DMS79 (cell line): ENCODE data around the gene DIP2A.
A peak's percentile ranks its signal among the peaks of the same experiment; 100 is the strongest.

Experiments
- DNase-seq: peaks from one replicate; lab custom pipeline; 2025; lab: John Stamatoyannopoulos, UW

The DIP2A gene, protein sequence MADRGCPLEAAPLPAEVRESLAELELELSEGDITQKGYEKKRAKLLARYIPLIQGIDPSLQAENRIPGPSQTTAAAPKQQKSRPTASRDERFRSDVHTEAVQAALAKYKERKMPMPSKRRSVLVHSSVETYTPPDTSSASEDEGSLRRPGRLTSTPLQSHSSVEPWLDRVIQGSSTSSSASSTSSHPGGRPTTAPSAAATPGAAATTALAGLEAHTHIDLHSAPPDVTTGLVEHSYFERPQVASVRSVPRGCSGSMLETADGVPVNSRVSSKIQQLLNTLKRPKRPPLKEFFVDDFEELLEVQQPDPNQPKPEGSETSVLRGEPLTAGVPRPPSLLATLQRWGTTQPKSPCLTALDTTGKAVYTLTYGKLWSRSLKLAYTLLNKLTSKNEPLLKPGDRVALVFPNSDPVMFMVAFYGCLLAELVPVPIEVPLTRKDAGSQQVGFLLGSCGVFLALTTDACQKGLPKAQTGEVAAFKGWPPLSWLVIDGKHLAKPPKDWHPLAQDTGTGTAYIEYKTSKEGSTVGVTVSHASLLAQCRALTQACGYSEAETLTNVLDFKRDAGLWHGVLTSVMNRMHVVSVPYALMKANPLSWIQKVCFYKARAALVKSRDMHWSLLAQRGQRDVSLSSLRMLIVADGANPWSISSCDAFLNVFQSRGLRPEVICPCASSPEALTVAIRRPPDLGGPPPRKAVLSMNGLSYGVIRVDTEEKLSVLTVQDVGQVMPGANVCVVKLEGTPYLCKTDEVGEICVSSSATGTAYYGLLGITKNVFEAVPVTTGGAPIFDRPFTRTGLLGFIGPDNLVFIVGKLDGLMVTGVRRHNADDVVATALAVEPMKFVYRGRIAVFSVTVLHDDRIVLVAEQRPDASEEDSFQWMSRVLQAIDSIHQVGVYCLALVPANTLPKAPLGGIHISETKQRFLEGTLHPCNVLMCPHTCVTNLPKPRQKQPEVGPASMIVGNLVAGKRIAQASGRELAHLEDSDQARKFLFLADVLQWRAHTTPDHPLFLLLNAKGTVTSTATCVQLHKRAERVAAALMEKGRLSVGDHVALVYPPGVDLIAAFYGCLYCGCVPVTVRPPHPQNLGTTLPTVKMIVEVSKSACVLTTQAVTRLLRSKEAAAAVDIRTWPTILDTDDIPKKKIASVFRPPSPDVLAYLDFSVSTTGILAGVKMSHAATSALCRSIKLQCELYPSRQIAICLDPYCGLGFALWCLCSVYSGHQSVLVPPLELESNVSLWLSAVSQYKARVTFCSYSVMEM (N-terminal part only)

DNA sequence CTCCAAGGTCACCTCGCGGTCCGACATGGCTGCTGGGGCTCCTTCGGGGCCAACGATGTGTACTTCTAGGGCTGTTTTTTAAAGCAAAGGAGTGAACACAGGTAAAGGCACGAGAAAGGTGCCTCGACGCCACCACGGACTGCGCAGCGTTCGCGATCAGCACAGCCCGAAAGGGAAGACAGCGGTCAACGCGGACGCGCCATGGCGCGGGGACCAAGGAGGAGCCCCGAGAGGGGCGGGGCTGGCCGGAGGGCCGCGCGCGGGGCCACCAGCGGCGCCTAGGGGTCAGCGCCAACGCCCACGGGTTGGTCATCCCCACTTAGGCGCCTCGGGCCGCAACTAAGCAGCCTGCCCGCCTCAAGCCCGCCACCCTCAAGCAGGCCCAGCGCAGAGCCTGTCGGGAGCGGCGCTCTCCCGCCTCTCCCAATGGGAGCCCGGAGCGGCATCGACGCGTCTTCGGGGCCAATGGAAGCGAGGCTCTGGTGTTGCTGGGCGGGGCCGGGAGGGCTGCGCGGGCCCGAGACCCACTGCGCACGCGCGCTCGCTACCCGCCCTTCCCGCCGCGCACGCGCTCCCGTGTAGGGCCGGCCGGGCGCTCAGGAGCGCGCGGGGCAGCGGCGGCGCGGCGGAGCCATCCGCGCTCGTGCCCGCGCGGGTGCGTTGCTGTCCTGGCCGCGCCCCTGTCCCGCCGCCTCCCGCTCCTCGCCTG is at the start of gene DIP2A:
Gene DIP2A, plus strand, starts transcription at position 577 of the 709 bp plus-strand sequence. CDS start 241 bp downstream, outside the sequence.
- peak; percentile 87 for DNase-seq

DNA sequence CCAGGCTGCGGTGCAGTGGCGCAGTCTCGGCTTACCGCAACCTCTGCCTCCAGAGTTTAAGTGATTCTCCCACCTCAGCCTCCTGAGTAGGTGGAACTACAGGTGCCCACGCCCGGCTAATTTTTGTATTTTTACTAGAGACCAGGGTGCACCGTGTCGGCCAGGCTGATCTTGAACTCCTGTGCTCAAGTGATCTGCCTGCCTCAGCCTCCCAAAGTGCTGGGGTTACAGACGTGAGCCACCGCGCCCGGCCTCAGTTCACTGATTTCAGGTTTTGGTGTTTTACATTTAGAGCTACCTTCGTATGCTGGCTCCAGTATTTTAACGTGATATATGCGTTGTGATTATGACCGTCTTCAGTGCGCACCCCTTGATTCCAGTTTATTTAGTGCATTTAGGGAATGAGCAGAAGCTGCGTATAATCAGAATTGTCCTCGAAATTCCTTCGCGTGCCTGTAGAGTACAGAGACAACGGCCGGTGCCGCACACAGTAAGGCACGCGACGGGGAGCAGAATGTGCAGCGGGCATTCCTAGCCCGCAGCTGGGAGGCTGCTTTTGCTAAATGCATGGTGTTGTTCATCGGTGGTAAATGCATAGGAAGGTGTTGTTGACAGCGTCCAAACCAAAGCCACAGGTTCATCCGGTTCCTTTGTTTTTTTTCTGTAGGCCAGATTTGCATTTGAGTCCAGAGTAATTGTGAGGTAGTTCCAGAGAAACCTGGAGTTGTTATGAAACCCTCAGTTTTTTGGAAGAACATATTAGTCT is 48.9 kb upstream of the DIP2A start:
- no peak for DNase-seq

DNA sequence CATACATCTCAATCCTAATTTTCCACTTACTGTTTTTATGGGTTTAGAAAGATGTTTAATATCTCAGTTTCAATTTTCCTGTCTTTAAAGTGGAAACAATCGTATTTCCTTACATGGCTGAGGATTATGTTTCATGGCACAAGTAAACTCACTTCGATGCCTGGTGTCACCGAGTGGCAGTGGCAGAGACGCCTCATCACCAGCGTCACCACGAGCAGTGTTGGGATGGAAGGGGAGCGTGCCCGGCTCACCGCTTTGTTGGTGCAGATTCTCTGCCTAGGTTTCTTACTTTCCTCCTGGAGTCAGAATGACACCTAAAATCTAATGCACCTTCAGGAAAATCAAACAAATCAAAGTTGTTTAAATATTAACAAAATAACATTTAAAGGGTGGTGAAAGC is 48.2 kb upstream of the DIP2A start:
- DNase-seq = no peak

DNA sequence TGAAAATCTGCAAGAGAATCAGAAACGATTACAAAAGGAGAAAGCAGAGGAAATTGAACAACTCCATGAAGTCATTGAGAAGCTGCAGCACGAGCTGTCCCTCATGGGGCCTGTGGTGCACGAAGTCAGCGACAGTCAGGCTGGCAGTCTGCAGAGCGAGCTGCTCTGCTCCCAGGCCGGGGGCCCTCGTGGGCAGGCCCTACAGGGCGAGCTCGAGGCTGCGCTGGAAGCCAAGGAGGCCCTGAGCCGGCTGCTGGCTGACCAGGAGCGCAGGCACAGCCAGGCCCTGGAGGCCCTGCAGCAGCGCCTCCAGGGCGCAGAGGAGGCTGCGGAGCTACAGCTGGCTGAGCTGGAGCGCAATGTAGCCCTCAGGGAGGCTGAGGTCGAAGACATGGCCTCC is 47.5 kb upstream of the DIP2A start:
- no peak for DNase-seq

DNA sequence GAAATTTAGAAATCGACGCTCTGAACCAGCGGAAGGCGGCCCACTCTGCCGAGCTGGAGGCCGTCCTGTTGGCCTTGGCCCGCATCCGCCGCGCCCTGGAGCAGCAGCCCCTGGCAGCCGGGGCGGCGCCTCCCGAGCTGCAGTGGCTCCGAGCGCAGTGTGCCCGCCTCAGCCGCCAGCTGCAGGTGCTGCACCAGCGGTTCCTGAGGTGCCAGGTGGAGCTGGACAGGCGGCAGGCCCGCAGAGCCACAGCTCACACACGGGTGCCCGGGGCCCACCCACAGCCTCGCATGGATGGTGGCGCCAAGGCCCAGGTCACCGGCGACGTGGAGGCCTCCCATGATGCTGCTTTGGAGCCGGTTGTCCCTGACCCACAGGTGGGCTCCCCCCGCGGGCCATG is 47.0 kb upstream of the DIP2A start:
- DNase-seq = no peak

DNA sequence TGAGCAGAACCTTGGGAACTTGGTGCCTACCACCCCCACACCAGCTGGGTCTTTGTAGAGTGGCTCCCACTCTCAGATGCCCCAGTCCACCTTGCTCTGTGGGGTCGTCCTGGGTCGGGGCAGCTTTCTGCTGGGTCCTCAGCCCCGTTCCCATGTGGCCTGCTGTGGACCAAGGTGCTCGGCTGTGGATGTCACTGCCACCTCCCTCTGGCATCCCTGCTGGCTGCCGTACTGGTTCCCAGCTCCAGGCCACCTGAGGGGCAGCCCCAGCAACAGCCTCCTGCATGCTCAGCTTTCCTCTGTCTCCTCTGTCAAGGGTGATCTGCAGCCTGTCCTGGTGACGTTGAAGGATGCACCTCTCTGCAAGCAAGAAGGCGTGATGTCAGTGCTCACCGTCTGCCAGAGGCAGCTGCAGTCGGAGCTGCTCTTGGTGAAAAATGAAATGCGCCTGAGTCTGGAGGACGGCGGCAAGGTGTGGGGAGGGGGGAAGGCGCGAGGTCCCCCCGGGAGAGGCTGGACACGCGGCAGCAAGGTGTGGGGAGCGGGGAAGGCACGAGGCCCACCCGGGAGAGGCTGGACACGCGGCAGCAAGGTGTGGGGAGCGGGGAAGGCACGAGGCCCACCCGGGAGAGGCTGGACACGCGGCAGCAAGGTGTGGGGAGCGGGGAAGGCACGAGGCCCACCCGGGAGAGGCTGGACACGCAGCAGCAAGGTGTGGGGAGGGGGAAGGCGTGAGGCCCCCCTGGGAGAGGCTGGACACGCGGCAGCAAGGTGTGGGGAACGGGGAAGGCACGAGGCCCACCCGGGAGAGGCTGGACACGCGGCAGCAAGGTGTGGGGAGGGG is 45.9 kb upstream of the DIP2A start:
- no peak for DNase-seq

DNA sequence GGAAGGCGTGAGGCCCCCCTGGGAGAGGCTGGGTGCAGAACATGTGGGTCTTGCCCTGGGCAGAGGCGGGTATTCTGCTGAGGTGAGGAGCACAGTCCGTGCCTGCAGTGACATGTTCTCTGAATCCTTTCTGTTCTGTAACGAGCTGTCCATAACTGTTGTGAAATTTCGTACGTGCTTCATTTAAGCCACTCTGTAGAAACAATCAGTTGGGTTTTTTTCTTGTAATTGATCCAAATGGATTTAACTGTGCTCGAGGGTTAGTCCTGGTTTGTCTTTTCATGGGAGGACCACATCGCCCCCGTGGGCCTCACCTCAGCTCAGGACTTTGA is 45.4 kb upstream of the DIP2A start:
- no peak for DNase-seq

DNA sequence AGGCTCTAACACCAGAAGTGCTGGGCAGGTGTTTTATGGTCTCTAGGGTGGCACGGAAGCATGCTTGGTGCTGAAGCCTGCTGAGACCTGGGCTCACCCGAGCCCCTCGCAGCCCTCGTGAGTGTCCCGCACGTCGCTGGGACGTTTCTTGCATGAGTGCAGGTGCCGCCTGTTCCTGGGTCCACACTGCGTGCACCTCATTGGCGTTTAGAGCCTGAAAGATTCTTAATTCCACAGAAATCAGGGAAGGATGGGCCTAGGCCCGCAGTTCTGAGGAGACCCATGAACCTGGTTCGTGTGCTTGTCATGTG is 43.8 kb upstream of the DIP2A start:
- no peak for DNase-seq

DNA sequence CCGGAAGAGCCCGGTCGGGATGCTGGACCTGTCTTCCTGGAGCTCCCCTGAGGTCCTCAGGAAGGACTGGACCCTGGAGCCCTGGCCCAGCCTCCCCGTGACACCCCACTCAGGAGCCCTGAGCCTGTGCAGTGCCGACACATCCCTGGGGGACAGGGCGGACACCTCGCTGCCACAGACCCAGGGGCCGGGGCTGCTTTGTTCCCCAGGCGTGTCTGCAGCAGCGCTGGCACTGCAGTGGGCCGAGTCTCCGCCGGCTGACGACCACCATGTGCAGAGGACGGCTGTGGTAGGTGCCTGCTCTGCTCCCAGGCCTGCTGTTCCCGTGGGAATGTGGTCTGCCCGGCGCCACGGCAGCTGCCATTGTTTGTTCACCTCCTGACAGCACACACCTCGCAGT is 42.1 kb upstream of the DIP2A start:
- no peak for DNase-seq

DNA sequence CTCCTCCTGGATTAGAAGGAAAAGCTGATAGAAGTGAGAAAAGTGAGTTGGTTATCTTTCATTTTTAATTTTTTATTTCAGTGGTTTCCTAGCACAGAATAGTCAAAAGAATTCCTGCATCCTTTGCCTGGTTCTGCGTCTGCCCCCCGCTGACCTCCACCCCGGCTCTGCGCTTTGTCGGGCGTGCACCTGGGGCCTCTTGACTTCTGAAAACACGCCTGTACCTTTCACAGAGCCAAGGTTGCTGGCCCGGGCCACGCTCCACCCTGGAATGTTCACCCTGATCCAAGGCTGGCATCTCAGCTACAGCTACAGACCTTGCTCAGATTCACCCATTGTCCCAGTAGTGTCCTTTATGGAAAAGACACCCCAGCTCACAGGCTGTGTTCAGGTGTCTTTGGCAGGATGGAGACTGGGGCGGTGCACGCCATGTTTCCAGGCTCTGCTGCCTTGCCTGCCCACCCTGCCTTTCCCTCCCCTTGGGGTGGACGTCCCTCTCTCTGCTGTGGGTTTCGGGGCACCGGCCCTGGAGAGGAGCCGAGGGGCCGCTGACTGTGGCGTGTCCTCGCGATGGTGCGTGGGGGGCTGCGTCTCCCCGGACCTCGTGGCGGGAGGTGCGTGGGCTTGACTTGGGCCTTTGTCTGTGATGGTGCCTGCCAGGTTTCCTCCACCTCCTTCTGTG is 40.3 kb upstream of the DIP2A start:
- no peak for DNase-seq

DNA sequence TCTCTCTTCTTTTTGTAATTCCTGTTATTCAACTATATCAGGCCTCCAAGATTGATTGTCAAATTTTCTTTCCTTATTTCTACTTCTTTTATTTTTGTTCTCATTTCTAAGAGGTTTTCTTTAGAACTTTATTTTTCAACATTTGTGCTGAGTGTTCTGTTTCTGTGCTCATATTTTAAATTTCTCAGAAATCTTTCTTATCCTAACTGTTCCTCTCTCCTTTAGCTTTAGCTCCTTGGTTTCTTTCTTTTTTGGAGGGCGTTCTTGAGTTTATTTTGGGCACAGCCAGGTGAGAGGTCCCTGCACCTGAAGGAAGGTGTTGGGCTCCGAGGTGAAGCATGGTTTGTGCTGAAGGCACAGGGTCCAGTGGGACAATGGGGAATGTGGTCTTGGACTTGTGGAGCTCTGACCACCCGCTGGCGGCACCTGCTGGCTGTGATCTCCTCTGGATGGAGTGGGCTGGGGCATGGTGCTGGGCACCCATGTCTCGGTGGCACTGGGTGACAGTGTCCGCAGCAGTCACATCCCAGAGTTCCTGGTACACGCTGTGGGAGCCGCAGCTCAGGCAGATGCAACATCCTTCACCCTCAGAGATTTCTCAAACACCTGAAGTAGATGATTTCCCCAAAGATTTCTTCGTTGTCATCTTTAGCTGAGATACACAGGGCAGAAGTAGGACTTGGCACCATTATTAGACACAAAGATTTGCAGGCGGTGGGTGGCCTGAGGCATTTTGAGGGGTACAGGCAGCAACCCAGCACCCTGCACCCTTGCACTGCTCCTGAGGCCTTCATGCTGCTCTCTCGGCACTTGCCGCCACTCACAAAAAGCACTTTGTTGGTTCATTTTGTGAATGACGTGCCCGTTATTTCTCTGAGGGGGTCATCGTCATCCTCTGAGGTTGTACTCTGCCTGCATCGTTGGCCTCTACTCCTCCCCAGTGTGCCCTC is 38.2 kb upstream of the DIP2A start:
- DNase-seq = no peak

DNA sequence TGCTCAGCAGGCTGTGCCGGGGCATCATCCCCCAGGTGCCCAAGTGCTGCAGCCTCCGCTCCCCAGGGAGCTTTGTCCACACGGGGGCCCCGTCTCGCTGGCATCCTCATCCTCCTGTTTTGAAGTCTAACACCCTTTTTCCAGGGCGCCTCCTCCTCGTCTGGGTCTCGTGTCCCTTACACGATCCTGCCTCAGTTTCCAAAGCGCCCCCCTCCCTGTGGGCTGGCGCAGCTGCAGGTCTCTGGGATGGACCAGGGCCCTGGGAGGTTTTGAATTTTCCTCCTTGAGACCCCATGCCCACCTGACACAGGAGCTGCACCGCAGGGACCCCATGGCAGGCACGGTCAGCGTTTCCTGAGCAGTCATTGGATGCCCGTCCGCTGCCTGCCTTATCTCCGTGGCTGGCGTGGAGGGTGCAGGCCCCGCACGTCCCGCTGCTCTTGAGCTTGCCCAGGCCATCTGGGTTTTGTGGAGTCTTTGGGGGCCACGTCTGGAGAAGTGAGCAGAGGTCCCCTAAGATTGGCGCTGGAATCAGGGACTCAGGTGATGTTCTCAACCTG is 37.4 kb upstream of the DIP2A start:
- no peak for DNase-seq

DNA sequence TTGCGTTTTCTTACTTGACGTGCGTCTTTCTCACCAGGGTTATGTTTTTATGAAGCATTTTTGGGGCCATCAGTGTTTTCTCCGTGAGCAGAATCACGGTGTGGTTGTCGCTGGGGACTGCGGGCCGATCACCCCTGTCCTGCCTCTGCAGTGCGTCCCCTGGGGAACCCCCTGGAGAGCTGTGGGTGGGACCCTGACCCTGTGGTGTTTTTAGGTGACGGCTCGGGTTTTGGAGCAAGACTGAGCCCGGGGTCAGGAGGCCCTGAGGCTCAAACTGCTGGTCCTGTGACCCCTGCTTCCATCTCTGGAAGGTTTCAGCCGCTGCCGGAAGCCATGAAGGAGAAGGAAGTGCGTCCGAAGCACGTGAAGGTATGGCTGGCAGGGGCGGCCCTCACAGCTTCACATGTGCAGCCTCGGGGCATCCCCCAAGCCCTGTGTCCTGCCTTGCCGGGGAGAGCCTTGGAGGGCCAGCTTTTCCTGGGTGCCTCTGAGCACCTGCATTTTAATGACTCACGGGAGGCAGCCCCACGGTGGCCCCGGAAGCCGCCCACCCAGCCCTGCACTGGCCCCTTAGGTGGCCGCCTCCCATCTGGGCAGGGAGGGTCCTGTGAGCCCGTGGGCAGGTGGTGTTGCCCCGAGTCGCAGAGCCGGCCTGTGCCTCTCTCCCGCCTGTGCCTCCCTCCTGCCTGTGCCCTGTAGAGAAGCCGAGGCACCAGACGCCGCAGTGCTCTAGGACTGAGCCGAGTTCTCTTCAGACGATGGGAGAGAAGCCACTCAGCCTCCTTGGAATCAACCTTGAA is 36.7 kb upstream of the DIP2A start:
- no peak for DNase-seq

DNA sequence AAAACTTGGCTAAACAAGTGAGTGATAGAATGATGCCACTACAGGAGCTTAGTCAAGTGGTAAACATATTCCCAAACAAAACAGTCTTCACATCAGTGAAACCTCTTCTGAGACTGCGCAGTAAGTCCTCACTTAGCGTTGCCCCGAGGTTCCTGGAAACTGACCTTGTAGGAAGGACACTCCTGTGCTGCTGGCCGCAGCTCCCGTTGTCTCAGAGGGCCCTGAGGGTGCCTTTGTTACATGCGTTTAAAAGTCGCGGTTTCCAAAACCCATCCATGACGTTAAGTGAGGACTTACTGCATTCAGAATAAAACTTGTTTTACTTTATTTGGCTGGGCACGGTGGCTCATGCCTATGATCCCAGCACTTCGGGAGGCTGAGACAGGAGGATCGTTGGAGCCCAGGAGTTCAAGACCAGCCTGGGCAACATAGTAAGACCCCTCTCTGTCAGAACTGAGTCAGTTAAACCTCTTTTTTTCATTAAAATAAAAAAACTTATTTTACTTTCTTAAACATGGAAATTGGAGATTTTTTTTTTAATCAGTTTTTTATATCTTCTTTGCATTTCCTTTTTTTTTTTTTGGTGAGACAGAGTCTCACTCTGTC is 36.0 kb upstream of the DIP2A start:
- no peak for DNase-seq

DNA sequence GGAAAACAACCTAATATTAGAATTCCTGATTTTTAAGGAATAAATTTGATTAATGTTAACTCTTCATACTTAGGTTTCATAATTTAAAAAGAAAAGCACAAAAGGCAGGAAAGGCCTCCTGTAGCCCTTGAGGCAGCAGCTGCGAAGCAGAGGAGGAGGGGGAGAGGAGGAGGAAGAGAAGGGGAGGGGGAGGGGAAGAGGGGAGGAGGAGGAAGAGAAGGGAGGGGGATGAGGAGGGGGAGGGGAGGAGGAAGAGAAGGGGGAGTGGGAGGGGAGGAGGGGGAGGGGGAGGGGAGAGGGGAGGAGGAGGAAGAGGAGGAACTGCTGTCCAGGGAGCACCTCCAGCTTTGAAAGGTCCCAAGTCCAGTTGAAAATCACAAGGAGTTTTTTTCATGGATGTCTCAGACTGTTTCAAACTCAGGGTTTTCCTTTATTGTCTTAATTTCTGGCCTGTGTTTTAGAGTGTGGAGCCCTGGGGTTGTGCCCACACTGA is 35.1 kb upstream of the DIP2A start:
- DNase-seq = no peak

DNA sequence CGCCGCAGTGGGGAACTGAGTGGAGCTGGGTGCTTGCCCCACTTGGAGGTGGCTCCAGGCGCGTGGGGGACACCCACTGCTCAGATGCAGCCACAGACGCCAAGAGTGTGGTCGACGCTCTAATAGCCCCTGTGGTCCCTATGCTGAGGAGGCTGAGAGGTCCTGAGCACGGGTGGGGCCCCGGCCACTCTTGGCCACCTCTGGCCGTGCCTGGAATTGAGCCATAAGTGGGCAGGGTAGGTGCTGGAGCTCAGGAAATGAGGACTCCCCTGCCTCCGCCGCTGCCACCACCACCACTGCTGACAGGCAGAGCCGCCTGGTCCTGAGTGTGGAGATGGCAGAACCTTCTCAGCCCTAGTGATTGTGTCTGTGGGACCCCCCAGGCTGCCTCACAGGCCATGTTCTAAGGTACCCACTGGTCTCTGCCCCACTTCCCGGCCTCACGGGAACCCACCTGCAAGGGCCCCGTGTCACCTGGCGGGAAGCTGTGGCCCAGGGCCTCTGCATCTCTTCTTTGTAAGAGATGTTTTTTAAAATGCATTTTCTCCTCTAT is 34.6 kb upstream of the DIP2A start:
- no peak for DNase-seq

DNA sequence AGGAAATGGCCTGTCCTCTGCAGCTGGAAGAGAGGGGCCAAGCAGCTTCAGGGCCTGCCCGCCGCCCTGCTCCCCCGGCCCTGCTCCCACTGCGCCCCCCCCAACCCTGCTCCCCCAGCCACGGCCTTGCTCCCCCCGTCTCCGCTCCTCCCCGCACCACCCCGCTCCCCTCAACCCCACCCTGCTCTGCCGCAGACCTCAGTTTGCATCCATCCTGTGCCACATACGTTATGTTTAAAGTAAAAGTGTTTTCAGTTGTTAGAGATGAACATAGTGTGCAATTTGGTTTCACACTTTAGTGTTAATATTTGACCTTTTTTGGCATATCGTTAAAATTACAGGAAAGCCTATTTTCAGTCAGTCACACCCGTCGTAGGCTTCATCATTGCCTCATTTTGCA is 34.1 kb upstream of the DIP2A start:
- no peak for DNase-seq
